ENCODE results near the gene ANAPC7.

- TF ChIP-seq CTCF (IDR thresholded peaks at IDR 0.05) (no peak), POLR2AphosphoS5 (IDR thresholded peaks at IDR 0.05; ENCODE audit: low read depth, low read length) (no peak), REST (IDR thresholded peaks at IDR 0.05; ENCODE audit: insufficient read depth in 1 of 2, low read depth in 2 of 2, low read length in 1 of 2) (no peak)
Observed at GRCh38 chr12:110444455-110444854, 40.9 kb upstream of the ANAPC7 start.

All from Panc1 (cell line).